GM10266 (cell line): Measurements from ENCODE around the gene TNIK.

Experiments used
- DNase-seq: peaks from one replicate; pipeline ENCODE4 v3.0.0; 2012; ENCODE audit errors: extremely low spot score
- TF ChIP-seq, protein P1 (sequence below): IDR thresholded peaks from 2 replicates; pipeline ENCODE4 v1.5.1; 2012; ENCODE audit warnings: mild to moderate bottlenecking, low read depth; ENCODE audit not compliant: control insufficient read depth, insufficient read depth; ENCODE audit errors: missing control alignments

The TNIK gene

DNA sequence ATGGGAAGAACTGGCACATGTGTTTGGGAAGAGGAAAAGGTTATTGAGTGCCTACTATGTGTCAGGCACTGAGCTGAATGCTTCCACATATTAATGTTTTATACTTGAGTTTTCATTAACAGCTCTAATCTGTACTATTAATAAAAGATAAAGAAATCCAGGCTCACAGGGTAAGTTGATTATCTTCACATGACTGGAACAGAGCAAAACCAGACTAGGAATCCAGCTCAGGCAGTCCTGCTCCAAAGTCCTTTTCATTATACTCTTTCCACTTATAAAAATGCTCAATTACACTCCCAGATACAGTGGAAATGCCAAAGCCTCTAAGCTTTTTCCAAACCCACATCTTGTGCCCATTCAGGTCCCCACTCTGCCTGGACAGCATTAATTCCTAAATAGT is 97.6 kb downstream of the TNIK start:
- no peak for DNase-seq
- TF ChIP-seq, protein P1, sequence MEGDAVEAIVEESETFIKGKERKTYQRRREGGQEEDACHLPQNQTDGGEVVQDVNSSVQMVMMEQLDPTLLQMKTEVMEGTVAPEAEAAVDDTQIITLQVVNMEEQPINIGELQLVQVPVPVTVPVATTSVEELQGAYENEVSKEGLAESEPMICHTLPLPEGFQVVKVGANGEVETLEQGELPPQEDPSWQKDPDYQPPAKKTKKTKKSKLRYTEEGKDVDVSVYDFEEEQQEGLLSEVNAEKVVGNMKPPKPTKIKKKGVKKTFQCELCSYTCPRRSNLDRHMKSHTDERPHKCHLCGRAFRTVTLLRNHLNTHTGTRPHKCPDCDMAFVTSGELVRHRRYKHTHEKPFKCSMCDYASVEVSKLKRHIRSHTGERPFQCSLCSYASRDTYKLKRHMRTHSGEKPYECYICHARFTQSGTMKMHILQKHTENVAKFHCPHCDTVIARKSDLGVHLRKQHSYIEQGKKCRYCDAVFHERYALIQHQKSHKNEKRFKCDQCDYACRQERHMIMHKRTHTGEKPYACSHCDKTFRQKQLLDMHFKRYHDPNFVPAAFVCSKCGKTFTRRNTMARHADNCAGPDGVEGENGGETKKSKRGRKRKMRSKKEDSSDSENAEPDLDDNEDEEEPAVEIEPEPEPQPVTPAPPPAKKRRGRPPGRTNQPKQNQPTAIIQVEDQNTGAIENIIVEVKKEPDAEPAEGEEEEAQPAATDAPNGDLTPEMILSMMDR: no peak

DNA sequence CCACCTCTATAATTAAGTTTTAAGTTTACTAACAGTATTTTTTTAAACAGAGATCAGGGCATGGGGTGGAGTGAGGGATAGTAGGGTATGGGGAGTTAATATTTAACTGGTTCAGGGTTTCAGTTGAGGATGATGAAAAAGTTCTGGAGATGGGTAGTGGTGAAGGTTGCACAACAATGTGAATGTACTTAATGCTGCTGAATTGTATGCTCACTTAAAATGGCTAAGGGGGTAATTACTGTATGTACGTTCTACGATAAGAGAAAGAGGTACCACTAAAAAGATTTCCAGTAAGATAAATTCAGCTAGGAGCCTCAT is 101.4 kb downstream of the TNIK start:
- no peak for DNase-seq
- TF ChIP-seq, protein P1: no peak

DNA sequence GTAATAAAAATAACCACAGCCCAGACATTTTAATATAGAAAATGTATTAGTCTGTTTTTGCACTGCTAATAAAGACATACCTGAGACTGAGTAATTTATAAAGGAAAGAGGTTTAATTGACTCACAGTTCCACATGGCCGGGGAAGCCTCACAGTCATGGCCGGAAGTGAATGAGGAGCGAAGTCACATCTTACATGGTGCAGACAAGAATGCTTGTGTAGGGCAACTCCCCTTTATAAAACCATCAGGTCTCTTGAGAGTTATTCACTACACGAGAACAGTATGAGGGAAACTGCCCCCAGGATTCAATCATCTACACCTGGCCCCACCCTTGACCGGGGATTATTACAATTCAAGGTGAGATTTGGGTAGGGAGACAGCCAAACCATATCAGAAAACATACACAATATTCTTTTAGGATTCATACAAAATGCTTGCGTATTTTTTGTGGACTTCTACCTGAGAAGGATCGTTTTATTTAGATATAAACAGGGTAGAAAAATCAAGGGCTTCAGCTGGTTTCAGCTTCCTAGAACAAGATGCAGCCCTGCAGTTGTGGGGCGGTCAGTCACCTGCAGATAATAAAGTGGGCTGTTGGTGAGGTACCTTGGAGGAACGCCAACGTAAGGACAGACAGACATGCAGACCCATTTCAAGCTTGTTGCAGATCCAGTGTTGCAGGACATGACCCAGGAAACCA is 101.9 kb downstream of the TNIK start:
- TF ChIP-seq, protein P1: no peak
- no peak for DNase-seq

DNA sequence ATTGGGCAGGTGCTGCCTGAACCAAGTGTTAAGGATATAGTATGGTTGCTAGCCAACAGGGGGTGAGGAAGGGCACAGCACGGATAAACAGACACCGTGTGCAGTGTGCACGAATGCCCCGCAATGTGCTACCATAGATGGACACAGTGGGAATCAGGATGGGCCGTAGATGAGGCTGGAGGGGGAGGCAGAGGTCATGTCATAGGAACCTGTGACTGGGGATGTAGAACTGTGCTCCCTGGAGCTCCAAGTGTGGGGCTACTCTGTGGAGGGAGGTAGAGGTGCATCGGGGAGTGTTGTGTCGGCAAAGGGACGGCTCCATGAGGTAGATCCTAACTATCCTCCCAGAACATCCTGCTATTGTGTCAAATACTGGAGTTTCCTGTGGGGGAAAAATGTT is 102.5 kb downstream of the TNIK start:
- TF ChIP-seq, protein P1: no peak
- no peak for DNase-seq

DNA sequence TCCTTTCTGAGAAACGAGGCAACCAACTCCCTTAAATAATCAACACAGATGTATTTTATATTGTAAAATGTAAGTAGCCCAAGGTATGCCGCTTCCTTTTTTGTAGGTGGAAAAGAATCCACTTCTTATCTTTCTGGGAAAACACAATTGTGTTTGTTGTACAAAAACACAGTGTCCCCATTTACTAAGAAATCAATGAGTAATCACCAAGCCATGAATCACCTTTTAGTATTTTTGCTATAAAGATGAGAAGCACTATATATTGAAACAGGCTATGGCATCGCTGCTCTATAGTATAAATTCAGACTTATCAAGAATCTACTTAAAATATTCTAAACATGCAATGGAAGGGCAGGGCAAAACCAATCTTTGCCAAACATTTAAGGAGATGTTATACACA is 104.0 kb downstream of the TNIK start:
- no peak for DNase-seq
- TF ChIP-seq, protein P1: no peak

DNA sequence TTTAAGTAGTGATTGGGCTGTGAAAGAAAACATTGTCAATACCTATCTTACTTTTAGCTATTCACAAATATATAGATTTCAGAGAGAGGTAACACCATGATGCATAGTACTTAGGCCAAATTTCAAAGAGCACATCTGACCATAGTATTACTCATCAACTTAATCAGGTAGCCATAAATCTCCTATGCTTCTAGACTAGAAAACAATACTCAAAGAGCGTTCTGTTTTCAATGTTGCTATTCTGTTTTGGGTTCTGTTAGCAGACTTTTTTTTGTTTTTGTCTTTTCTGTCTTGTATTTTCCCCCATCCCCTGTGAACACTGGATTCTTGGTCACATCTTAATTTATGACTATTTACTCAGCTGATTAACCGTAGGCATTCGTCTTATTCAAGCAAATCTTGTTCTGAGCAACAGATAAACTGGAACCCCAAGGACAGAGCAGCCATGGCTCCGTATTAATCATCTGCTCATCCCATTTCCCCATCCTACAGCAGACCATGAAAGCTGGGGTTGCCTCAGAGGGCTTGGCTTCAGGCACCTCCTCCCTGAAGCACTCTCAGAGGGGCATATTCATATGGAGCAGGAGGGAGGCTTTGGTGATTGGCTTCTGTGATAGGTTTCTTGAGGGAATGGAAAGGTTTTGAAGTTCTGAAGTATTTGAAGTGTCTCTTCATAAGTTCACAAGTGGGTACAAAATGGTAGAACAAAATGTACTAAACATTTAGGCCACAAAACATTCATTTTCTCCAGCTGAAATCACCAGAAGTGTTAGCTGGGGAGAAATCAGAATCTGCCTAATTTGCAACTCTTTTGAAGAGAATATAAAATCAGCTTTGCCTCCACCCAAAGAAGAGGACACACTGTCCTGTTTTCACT is 105.3 kb downstream of the TNIK start:
- no peak for DNase-seq

More for the DNA sequence above, 105.3 kb downstream of the TNIK start:
- TF ChIP-seq, protein P1: no peak
